ENCODE results near the gene EMC9. TPM values are rescaled to one million over a fixed set of nuclear protein-coding genes. Genes with fewer than 3 reads are reported as not detected.
"Not testable (repeated sequence)": the region's sequence is repeated elsewhere in the genome, so short reads cannot be mapped to it uniquely, and the experiment has no call there.

The EMC9 gene
- total RNA-seq, 1 experiment from 2014 or later, result 27.4 TPM

DNA sequence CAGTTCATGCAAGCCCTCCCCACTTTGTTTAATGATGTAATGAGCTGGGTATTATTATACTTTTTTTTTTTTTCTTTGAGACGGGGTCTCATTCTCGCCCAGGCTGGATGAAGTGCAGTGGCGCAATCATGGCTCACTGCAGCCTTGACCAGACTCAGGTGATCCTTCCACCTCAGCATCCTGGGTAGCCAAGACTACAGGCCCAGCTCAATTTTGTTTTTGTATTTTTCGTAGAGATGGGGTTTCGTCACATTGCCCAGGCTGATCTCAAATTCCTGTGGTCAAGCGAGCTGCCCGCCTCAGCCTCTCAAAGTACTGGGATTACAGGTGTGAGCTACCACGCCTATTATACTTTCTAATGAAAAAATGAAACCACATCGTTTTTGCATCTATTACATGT is 31.3 kb downstream of the EMC9 start:
- DNase-seq, result peak; percentile 43 to 62
- TF ChIP-seq, protein P1, sequence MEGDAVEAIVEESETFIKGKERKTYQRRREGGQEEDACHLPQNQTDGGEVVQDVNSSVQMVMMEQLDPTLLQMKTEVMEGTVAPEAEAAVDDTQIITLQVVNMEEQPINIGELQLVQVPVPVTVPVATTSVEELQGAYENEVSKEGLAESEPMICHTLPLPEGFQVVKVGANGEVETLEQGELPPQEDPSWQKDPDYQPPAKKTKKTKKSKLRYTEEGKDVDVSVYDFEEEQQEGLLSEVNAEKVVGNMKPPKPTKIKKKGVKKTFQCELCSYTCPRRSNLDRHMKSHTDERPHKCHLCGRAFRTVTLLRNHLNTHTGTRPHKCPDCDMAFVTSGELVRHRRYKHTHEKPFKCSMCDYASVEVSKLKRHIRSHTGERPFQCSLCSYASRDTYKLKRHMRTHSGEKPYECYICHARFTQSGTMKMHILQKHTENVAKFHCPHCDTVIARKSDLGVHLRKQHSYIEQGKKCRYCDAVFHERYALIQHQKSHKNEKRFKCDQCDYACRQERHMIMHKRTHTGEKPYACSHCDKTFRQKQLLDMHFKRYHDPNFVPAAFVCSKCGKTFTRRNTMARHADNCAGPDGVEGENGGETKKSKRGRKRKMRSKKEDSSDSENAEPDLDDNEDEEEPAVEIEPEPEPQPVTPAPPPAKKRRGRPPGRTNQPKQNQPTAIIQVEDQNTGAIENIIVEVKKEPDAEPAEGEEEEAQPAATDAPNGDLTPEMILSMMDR (conservative IDR thresholded peaks at IDR 0.05), result no peak
- TF ChIP-seq EZH2 (IDR thresholded peaks at IDR 0.05; ENCODE audit: low read depth), result no peak
- ChIA-PET POLR2A (ENCODE audit: unreplicated experiment) (interaction anchor here (0.7 to 0.8 kb wide), 2 partner anchors 26 to 36 kb away, joined by 4 to 5 read pairs; partner anchors contain the start of gene PSME1), CTCF (interaction anchor here (0.6 to 1.6 kb wide), 5 partner anchors 15 to 321 kb away, joined by 3 to 13 read pairs (median 3); partner anchors contain the start of gene IRF9)
- Histone ChIP-seq H3K9me3 (ENCODE audit: insufficient read depth, low read depth) (no peaks in the 10 kb centered on the region), H4K20me1 (ENCODE audit: insufficient read depth) (no peaks in the 10 kb centered on the region), H3K27me3 (ENCODE audit: insufficient read depth, low read depth) (no peaks in the 10 kb centered on the region), H3K9me2 (ENCODE audit: insufficient read depth) (no peaks in the 10 kb centered on the region), H3K4me1 (replicated peaks; ENCODE audit: insufficient read depth) (peaks cover 21% of the 10 kb centered on the region), H2AFZ (no peak overlapping the region), H3F3A (ENCODE audit: insufficient read depth, low read depth) (peaks cover 23% of the 10 kb centered on the region), H3K4me2 (peak overlapping the region; percentile 51; the same call in 1 of the 2 replicates), H3K4me3 (no peak overlapping the region), H3K27ac (no peak overlapping the region), H3K79me2 (ENCODE audit: low read depth) (no peaks in the 10 kb centered on the region), H3K36me3 (ENCODE audit: low read depth) (no peaks in the 10 kb centered on the region)
- intact Hi-C loops (cut with micrococcal nuclease; ENCODE audit: unreplicated experiment), result loop anchor here (1.0 kb wide), 1 partner anchor 16 kb away; the partner anchor contains the start of gene PCK2
- BruUV-seq (replicated peaks), result no TSS peak

DNA sequence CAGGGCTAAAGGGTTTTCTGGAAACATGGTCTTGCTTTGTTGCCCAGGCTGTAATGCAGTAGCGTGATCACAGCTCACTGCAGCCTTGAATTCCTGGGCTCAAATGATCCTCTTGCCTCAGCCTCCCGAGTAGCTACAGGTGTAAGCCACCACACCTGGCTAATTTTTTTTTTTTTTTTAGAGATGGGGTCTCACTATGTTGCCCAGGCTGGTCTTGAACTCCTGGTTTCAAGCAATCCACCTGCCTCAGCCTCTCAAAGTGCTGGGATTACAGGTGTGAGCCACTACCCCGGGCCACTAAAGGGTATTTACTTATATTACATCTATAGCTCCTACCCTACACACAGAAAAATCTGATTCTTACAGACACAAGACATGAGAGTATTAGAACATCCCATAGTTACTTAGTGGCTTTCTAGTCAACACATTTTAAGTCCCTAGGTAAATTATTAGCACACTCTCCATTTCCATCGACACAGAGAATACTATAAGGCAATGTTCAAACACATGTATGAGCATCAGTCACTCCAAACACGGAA is 33.0 kb downstream of the EMC9 start:
- Histone ChIP-seq H3K9me3 (ENCODE audit: insufficient read depth, low read depth) (no peaks in the 10 kb centered on the region), H3K27ac (no peak overlapping the region), H3K27me3 (ENCODE audit: insufficient read depth, low read depth) (no peaks in the 10 kb centered on the region), H4K20me1 (ENCODE audit: insufficient read depth) (no peaks in the 10 kb centered on the region), H3K79me2 (ENCODE audit: low read depth) (no peaks in the 10 kb centered on the region), H3K4me2 (no peak overlapping the region), H2AFZ (no peak overlapping the region), H3F3A (ENCODE audit: insufficient read depth, low read depth) (peaks cover 14% of the 10 kb centered on the region), H3K36me3 (ENCODE audit: low read depth) (no peaks in the 10 kb centered on the region), H3K4me1 (replicated peaks; ENCODE audit: insufficient read depth) (peaks cover 21% of the 10 kb centered on the region), H3K4me3 (no peak overlapping the region), H3K9me2 (ENCODE audit: insufficient read depth) (no peaks in the 10 kb centered on the region)
- no peak for TF ChIP-seq EZH2 (IDR thresholded peaks at IDR 0.05; ENCODE audit: low read depth)
- TF ChIP-seq, protein P1 (conservative IDR thresholded peaks at IDR 0.05), result no peak
- ChIA-PET CTCF (interaction anchor here (0.6 to 1.9 kb wide), 11 partner anchors 13 to 475 kb away, joined by 3 to 25 read pairs (median 4); partner anchors contain the start of genes IRF9, PCK2 and RNF31), POLR2A (ENCODE audit: unreplicated experiment) (interaction anchor here (0.6 to 0.7 kb wide), 2 partner anchors 14 to 27 kb away, joined by 3 to 4 read pairs; partner anchors contain the start of gene PSME1)
- BruUV-seq (replicated peaks), result no TSS peak
- DNase-seq, result no peak
- intact Hi-C loops (cut with micrococcal nuclease; ENCODE audit: unreplicated experiment), result loop anchor here (1.0 to 2.0 kb wide), 2 partner anchors 50 to 94 kb away; no protein-coding TSS in a partner anchor

DNA sequence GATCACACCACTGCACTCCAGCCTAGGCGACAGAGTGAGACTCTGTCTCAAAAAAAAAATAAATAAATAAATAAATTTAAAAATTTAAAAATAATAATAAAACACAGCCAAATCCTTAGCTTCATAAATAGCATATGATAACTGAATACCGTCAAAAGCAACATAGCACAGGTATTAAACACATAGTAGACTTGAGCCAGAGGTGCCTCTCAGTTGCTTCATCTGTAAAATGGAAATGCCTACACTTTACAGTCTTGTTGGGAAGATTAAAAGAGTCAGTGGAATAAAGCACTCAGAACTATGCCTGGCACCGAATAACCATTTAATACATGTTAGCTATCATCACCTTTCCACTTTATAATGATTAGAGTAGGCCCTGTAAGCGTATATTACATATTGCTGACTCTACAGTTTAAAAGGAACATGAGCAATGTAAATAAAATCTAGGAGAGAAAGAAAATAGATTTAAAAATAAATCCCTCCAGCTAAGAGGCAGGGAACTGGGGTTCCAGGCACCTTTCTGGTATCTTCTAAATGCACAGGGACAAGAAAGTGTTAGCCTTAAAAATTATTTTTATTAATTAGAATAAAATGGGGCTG is 34.6 kb downstream of the EMC9 start:
- POLR2A ChIA-PET (ENCODE audit: unreplicated experiment), result no interaction called here

DNA sequence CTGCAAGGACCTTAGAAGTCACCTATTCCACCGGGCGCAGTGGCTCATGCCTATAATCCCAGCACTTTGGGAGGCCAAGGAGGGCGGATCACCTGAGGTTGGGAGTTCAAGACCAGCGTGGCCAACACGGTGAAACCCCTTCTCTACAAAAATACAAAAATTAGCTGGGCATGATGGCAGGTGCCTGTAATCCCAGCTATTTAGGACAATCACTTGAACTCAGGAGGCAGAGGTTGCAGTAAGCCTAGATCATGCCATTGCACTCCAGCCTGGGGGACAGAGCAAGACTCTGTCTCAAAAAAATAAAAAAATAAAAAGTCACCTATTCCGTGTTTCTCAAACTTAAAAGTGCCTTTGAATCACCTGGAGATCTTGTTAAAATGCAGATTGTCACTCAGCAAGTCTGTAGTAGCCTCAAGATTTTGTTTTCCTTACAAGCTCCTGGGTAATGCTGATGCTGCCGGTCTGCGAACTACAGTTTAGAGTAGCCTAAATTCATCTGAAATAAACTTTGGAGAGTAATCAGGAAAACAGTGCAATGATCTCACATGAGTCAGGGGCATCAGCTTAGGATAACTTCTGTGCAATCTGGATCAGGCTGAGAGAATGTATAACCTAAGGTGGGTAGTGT is 35.7 kb downstream of the EMC9 start:
- H3K4me2 ChIP-seq; POLR2A ChIA-PET (ENCODE audit: unreplicated experiment); H3K9me2 ChIP-seq (ENCODE audit: insufficient read depth); H3K27ac ChIP-seq; H3K36me3 ChIP-seq (ENCODE audit: low read depth); CTCF ChIA-PET; H4K20me1 ChIP-seq (ENCODE audit: insufficient read depth); intact Hi-C loops (cut with micrococcal nuclease; ENCODE audit: unreplicated experiment); H3K9me3 ChIP-seq (ENCODE audit: insufficient read depth, low read depth); DNase-seq; H3K27me3 ChIP-seq (ENCODE audit: insufficient read depth, low read depth); H3K79me2 ChIP-seq (ENCODE audit: low read depth); H3K4me3 ChIP-seq; BruUV-seq (replicated peaks); H2AFZ ChIP-seq: not testable (repeated sequence)
- Histone ChIP-seq H3K4me1 (replicated peaks; ENCODE audit: insufficient read depth) (peaks cover 19% of the 10 kb centered on the region), H3F3A (ENCODE audit: insufficient read depth, low read depth) (peaks cover 11% of the 10 kb centered on the region)

More for the DNA sequence above, 34.6 kb downstream of the EMC9 start:
- no peak overlapping the region for H3K27ac ChIP-seq
- H2AFZ ChIP-seq, result no peak overlapping the region
- H3K4me3 ChIP-seq, result no peak overlapping the region
- H3K9me2 ChIP-seq (ENCODE audit: insufficient read depth), result no peaks in the 10 kb centered on the region
- H3F3A ChIP-seq (ENCODE audit: insufficient read depth, low read depth), result peaks cover 11% of the 10 kb centered on the region
- no peaks in the 10 kb centered on the region for H3K79me2 ChIP-seq (ENCODE audit: low read depth)
- H3K4me1 ChIP-seq (replicated peaks; ENCODE audit: insufficient read depth), result peaks cover 21% of the 10 kb centered on the region
- intact Hi-C loops (cut with micrococcal nuclease; ENCODE audit: unreplicated experiment), result no loop called here
- no peaks in the 10 kb centered on the region for H4K20me1 ChIP-seq (ENCODE audit: insufficient read depth)
- no peak overlapping the region for H3K4me2 ChIP-seq
- CTCF ChIA-PET, result no interaction called here
- H3K9me3 ChIP-seq (ENCODE audit: insufficient read depth, low read depth), result no peaks in the 10 kb centered on the region
- TF ChIP-seq EZH2 (IDR thresholded peaks at IDR 0.05; ENCODE audit: low read depth), result no peak
- no peaks in the 10 kb centered on the region for H3K27me3 ChIP-seq (ENCODE audit: insufficient read depth, low read depth)
- no peaks in the 10 kb centered on the region for H3K36me3 ChIP-seq (ENCODE audit: low read depth)
- no peak for DNase-seq
- no TSS peak for BruUV-seq (replicated peaks)

Data from PC-9 (cell line).